ENCODE measurements around the gene THEMIS2. TPM values are rescaled to one million over a fixed set of nuclear protein-coding genes. Genes with fewer than 3 reads are reported as not detected.
"Not testable (repeated sequence)": the region's sequence is repeated elsewhere in the genome, so short reads cannot be mapped to it uniquely, and the experiment has no call there.

The THEMIS2 gene
- polyA plus RNA-seq, 1 donor (not counting 4 experiments of a cell fraction or from before 2014, with no cell fraction given) = 1.3 TPM

GRCh38 chr1:27869719-27870085, 2.6 kb upstream of the THEMIS2 start:
- Histone ChIP-seq H3K4me3 (ENCODE audit: control insufficient read depth in 2 of 3, extremely low read depth in 1 of 3, insufficient read depth in 2 of 3, low read depth in 1 of 3, low read length in 3 of 3) (no peak overlapping the region), H2AFZ (ENCODE audit: control insufficient read depth, low read length) (no peak overlapping the region), H4K20me1 (ENCODE audit: control insufficient read depth, extremely low read depth, insufficient read depth, low read length) (no peaks in the 10 kb centered on the region), H3K4me2 (ENCODE audit: control insufficient read depth, extremely low read depth, insufficient read depth, low read depth, low read length) (no peak overlapping the region), H3K9ac (ENCODE audit: control insufficient read depth, extremely low read depth, insufficient read depth, low read length) (no peak overlapping the region), H3K27me3 (ENCODE audit: control insufficient read depth, extremely low read depth, insufficient read depth, low read length) (peaks cover 12% of the 10 kb centered on the region), H3K9me1 (ENCODE audit: control insufficient read depth, extremely low read depth, insufficient read depth, low read length) (no peaks in the 10 kb centered on the region), H3K9me3 (ENCODE audit: control insufficient read depth, low read depth, low read length) (no peaks in the 10 kb centered on the region), H3K4me1 (ENCODE audit: control insufficient read depth, extremely low read depth, insufficient read depth, low read length) (peaks cover 16% of the 10 kb centered on the region), H3K79me2 (ENCODE audit: control insufficient read depth, insufficient read depth, low read length) (no peaks in the 10 kb centered on the region), H3K27ac (ENCODE audit: control insufficient read depth, insufficient read depth, low read length) (no peak overlapping the region), H3K36me3 (ENCODE audit: control insufficient read depth in 2 of 2, extremely low read depth in 1 of 2, insufficient read depth in 2 of 2, low read length in 2 of 2) (no peaks in the 10 kb centered on the region)
- dilution Hi-C loops (cut with MboI; ENCODE audit: extremely low pct_ligation_motif_present, low sequenced_read_pairs) = no loop called here
- TF ChIP-seq, protein P1, sequence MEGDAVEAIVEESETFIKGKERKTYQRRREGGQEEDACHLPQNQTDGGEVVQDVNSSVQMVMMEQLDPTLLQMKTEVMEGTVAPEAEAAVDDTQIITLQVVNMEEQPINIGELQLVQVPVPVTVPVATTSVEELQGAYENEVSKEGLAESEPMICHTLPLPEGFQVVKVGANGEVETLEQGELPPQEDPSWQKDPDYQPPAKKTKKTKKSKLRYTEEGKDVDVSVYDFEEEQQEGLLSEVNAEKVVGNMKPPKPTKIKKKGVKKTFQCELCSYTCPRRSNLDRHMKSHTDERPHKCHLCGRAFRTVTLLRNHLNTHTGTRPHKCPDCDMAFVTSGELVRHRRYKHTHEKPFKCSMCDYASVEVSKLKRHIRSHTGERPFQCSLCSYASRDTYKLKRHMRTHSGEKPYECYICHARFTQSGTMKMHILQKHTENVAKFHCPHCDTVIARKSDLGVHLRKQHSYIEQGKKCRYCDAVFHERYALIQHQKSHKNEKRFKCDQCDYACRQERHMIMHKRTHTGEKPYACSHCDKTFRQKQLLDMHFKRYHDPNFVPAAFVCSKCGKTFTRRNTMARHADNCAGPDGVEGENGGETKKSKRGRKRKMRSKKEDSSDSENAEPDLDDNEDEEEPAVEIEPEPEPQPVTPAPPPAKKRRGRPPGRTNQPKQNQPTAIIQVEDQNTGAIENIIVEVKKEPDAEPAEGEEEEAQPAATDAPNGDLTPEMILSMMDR (optimal IDR thresholded peaks at IDR 0.05 in 1 of 3, IDR thresholded peaks at IDR 0.05 in 1 of 3, conservative IDR thresholded peaks at IDR 0.05 in 1 of 3; ENCODE audit: extremely low read depth in 1 of 3, insufficient read depth in 2 of 3, low read length in 3 of 3) = no peak
- no peak for TF ChIP-seq EZH2 (IDR thresholded peaks at IDR 0.05; ENCODE audit: low read length)
- DNase-seq (ENCODE audit: low read depth, low spot score) (no peak), FAIRE-seq (no peak)

- H3K36me3 ChIP-seq (ENCODE audit: control insufficient read depth in 2 of 2, extremely low read depth in 1 of 2, insufficient read depth in 2 of 2, low read length in 2 of 2); H3K79me2 ChIP-seq (ENCODE audit: control insufficient read depth, insufficient read depth, low read length); H3K4me3 ChIP-seq (ENCODE audit: control insufficient read depth in 2 of 3, extremely low read depth in 1 of 3, insufficient read depth in 2 of 3, low read depth in 1 of 3, low read length in 3 of 3); dilution Hi-C loops (cut with MboI; ENCODE audit: extremely low pct_ligation_motif_present, low sequenced_read_pairs); DNase-seq (ENCODE audit: low read depth, low spot score); H3K9me1 ChIP-seq (ENCODE audit: control insufficient read depth, extremely low read depth, insufficient read depth, low read length); H4K20me1 ChIP-seq (ENCODE audit: control insufficient read depth, extremely low read depth, insufficient read depth, low read length); H2AFZ ChIP-seq (ENCODE audit: control insufficient read depth, low read length); H3K9ac ChIP-seq (ENCODE audit: control insufficient read depth, extremely low read depth, insufficient read depth, low read length); H3K27ac ChIP-seq (ENCODE audit: control insufficient read depth, insufficient read depth, low read length); FAIRE-seq; H3K4me2 ChIP-seq (ENCODE audit: control insufficient read depth, extremely low read depth, insufficient read depth, low read depth, low read length); H3K9me3 ChIP-seq (ENCODE audit: control insufficient read depth, low read depth, low read length): not testable (repeated sequence)
- peaks cover 16% of the 10 kb centered on the region for H3K4me1 ChIP-seq (ENCODE audit: control insufficient read depth, extremely low read depth, insufficient read depth, low read length)
- H3K27me3 ChIP-seq (ENCODE audit: control insufficient read depth, extremely low read depth, insufficient read depth, low read length) = peaks cover 12% of the 10 kb centered on the region
Measured at GRCh38 chr1:27871076-27871475, 1.3 kb upstream of the THEMIS2 start.

- Histone ChIP-seq H3K9me3 (ENCODE audit: control insufficient read depth, low read depth, low read length) (no peaks in the 10 kb centered on the region), H3K36me3 (ENCODE audit: control insufficient read depth in 2 of 2, extremely low read depth in 1 of 2, insufficient read depth in 2 of 2, low read length in 2 of 2) (no peaks in the 10 kb centered on the region), H3K27me3 (ENCODE audit: control insufficient read depth, extremely low read depth, insufficient read depth, low read length) (peaks cover 12% of the 10 kb centered on the region), H2AFZ (ENCODE audit: control insufficient read depth, low read length) (peak overlapping the region; percentile 80), H3K9me1 (ENCODE audit: control insufficient read depth, extremely low read depth, insufficient read depth, low read length) (no peaks in the 10 kb centered on the region), H3K4me3 (ENCODE audit: control insufficient read depth in 2 of 3, extremely low read depth in 1 of 3, insufficient read depth in 2 of 3, low read depth in 1 of 3, low read length in 3 of 3) (peak overlapping the region; percentile 46 to 70 (median 65)), H3K4me1 (ENCODE audit: control insufficient read depth, extremely low read depth, insufficient read depth, low read length) (peaks cover 16% of the 10 kb centered on the region), H3K27ac (ENCODE audit: control insufficient read depth, insufficient read depth, low read length) (no peak overlapping the region), H4K20me1 (ENCODE audit: control insufficient read depth, extremely low read depth, insufficient read depth, low read length) (no peaks in the 10 kb centered on the region), H3K79me2 (ENCODE audit: control insufficient read depth, insufficient read depth, low read length) (no peaks in the 10 kb centered on the region), H3K4me2 (ENCODE audit: control insufficient read depth, extremely low read depth, insufficient read depth, low read depth, low read length) (peak overlapping the region; percentile 89), H3K9ac (ENCODE audit: control insufficient read depth, extremely low read depth, insufficient read depth, low read length) (peak overlapping the region; percentile 52)
- peak; percentile 64 for TF ChIP-seq EZH2 (IDR thresholded peaks at IDR 0.05; ENCODE audit: low read length)
- TF ChIP-seq, protein P1 (optimal IDR thresholded peaks at IDR 0.05 in 1 of 3, IDR thresholded peaks at IDR 0.05 in 1 of 3, conservative IDR thresholded peaks at IDR 0.05 in 1 of 3; ENCODE audit: extremely low read depth in 1 of 3, insufficient read depth in 2 of 3, low read length in 3 of 3) = no peak
- no peak for DNase-seq (ENCODE audit: low read depth, low spot score)
- dilution Hi-C loops (cut with MboI; ENCODE audit: extremely low pct_ligation_motif_present, low sequenced_read_pairs) = no loop called here
- no peak for FAIRE-seq
Measured at GRCh38 chr1:27872802-27873551, 633 bp downstream of the THEMIS2 start.
